Fibroblast of gingiva (primary cell): Measurements from ENCODE around the gene PDE4D.
A peak's percentile ranks its signal among the peaks of the same experiment; 100 is the strongest.

Experiments
- DNase-seq: peaks from one replicate; pipeline ENCODE4 v3.0.0-alpha.2; 2011; ENCODE audit warnings: low read depth

PDE4D gene

GRCh38 chr5:59517926-59518585, 375.5 kb downstream of the PDE4D start:
- DNase-seq: peak; percentile 56

- DNase-seq: no peak
These were observed 377.4 kb downstream of the PDE4D start for GRCh38 chr5:59516161-59516560.

- peak; percentile 42 for DNase-seq
These were observed 387.1 kb downstream of the PDE4D start for GRCh38 chr5:59506285-59506877.

- no peak for DNase-seq
These were observed 389.5 kb downstream of the PDE4D start for GRCh38 chr5:59504043-59504442.

GRCh38 chr5:59503220-59503619, 390.3 kb downstream of the PDE4D start:
- no peak for DNase-seq

GRCh38 chr5:59501316-59501715, 392.2 kb downstream of the PDE4D start:
- DNase-seq: no peak

- DNase-seq: no peak
These were observed 393.5 kb downstream of the PDE4D start for GRCh38 chr5:59500014-59500413.

- no peak for DNase-seq
These were observed 396.3 kb downstream of the PDE4D start for GRCh38 chr5:59497207-59497606.

- no peak for DNase-seq
These were observed 396.9 kb downstream of the PDE4D start for GRCh38 chr5:59496524-59497134.

- no peak for DNase-seq
These were observed 401.6 kb downstream of the PDE4D start for GRCh38 chr5:59491945-59492344.

GRCh38 chr5:59489551-59489950, 404.0 kb downstream of the PDE4D start:
- no peak for DNase-seq

- DNase-seq: no peak
These were observed 405.5 kb downstream of the PDE4D start for GRCh38 chr5:59487772-59488729.

GRCh38 chr5:59487068-59487686, 406.3 kb downstream of the PDE4D start:
- no peak for DNase-seq

- DNase-seq: no peak
These were observed 407.0 kb downstream of the PDE4D start for GRCh38 chr5:59486508-59486907.

GRCh38 chr5:59485629-59486439, 407.7 kb downstream of the PDE4D start:
- no peak for DNase-seq

GRCh38 chr5:59485107-59485506, 408.4 kb downstream of the PDE4D start:
- peak; percentile 43 for DNase-seq

- DNase-seq: no peak
These were observed 408.9 kb downstream of the PDE4D start for GRCh38 chr5:59484618-59485017.

- DNase-seq: no peak
These were observed 409.5 kb downstream of the PDE4D start for GRCh38 chr5:59483971-59484472.

- no peak for DNase-seq
These were observed 414.4 kb downstream of the PDE4D start for GRCh38 chr5:59479086-59479485.

- DNase-seq: no peak
These were observed 419.2 kb downstream of the PDE4D start for GRCh38 chr5:59474324-59474723.

GRCh38 chr5:59473611-59474010, 419.9 kb downstream of the PDE4D start:
- no peak for DNase-seq
